Endothelial cell of umbilical vein (primary cell): ENCODE measurements around the gene ETF1. TPM values are rescaled to one million over a fixed set of nuclear protein-coding genes. Genes with fewer than 3 reads are reported as not detected.

Experiments used
- BruUV-seq: library from RNA; stranded (reverse); fragments of 400-500 nt; replicated peaks from 2 replicates; lab custom pipeline; 2021; lab: Mats Ljungman, UMichigan
- CTCF ChIA-PET: fragments of 300-600, 350-600 bp; sonication (Branson Sonifier 250); formaldehyde crosslinking; loops from one replicate; lab custom pipeline; 2021; ENCODE audit warnings: antibody characterized with exemption, inconsistent platforms; lab: Charles Lee
- POLR2A ChIA-PET: fragments of 300-600, 350-600 bp; sonication (Branson Sonifier 250); formaldehyde crosslinking; loops from one replicate; lab custom pipeline; 2021; ENCODE audit warnings: antibody characterized with exemption, inconsistent platforms; lab: Charles Lee
- DNase-seq: peaks from one replicate; pipeline ENCODE4 v3.0.0-alpha.2; 2011; ENCODE audit warnings: low read depth, low spot score
- FAIRE-seq: peaks from 2 replicates; lab custom pipeline; 2011; peaks lifted over from hg19 to GRCh38; lab: Jason Lieb, UNC
- H2AFZ ChIP-seq: 2 replicates; pipeline ENCODE4 v1.6.0; 2012; ENCODE audit warnings: low read depth, low read length, control low read depth, inconsistent platforms
- H3K27ac ChIP-seq: 2 replicates; pipeline ENCODE4 v1.5.1; 2011; ENCODE audit warnings: low read depth, mild to moderate bottlenecking, control low read depth, low read length, moderate library complexity; ENCODE audit not compliant: insufficient read depth
- H3K27me3 ChIP-seq, 2 experiments: 2 replicates each; pipeline versions ENCODE4 v1.6.0 to v1.6.1; 2011; ENCODE audit warnings: low read length in 2 of 2, mixed read lengths in 1 of 2; ENCODE audit not compliant: control insufficient read depth in 2 of 2, insufficient read depth in 2 of 2
- H3K36me3 ChIP-seq, 2 experiments: 2 replicates in 1 of 2; 3 replicates in 1 of 2; pipeline ENCODE4 v1.5.1; 2011; ENCODE audit warnings: low read length in 2 of 2, mild to moderate bottlenecking in 1 of 2, moderate library complexity in 1 of 2; ENCODE audit not compliant: control insufficient read depth in 2 of 2, insufficient read depth in 2 of 2; ENCODE audit errors: extremely low read depth in 1 of 2
- H3K4me1 ChIP-seq: 3 replicates; pipeline ENCODE4 v1.5.1; 2011; ENCODE audit warnings: mild to moderate bottlenecking, low read length; ENCODE audit not compliant: control insufficient read depth, insufficient read depth; ENCODE audit errors: extremely low read depth
- H3K4me2 ChIP-seq: 2 replicates; pipeline ENCODE4 v1.6.1; 2011; ENCODE audit warnings: low read length, control low read depth, mixed read lengths; ENCODE audit not compliant: insufficient read depth
- H3K4me3 ChIP-seq, 3 experiments: fragments of 200-600 bp in 1 of 3; sonication (generic), shearing (Covaris generic) in 1 of 3; replicated peaks in 1 of 3; 2 replicates each; pipeline ENCODE4 v1.5.1; 2011 to 2016; ENCODE audit warnings: control low read depth in 3 of 3, low read length in 3 of 3, mild to moderate bottlenecking in 2 of 3, inconsistent platforms in 1 of 3, low read depth in 1 of 3, moderate library complexity in 1 of 3; ENCODE audit not compliant: insufficient read depth in 1 of 3
- H3K79me2 ChIP-seq: 2 replicates; pipeline ENCODE4 v1.6.0; 2012; ENCODE audit warnings: low read length, inconsistent platforms; ENCODE audit not compliant: control insufficient read depth, insufficient read depth
- H3K9ac ChIP-seq: replicated peaks from 2 replicates; pipeline ENCODE3; 2011; ENCODE audit warnings: low read length, control low read depth; ENCODE audit not compliant: insufficient read depth; ENCODE audit errors: extremely low read depth
- H3K9me1 ChIP-seq: replicated peaks from 3 replicates; pipeline ENCODE4 v1.6.0; 2011; ENCODE audit warnings: mild to moderate bottlenecking, low read length; ENCODE audit not compliant: control insufficient read depth, insufficient read depth; ENCODE audit errors: extremely low read depth
- H3K9me3 ChIP-seq: replicated peaks from 2 replicates; pipeline ENCODE4 v1.5.1; 2012; ENCODE audit warnings: low read length, inconsistent platforms; ENCODE audit not compliant: control insufficient read depth, insufficient read depth
- H4K20me1 ChIP-seq: replicated peaks from 2 replicates; pipeline ENCODE3; 2011; ENCODE audit warnings: mild to moderate bottlenecking, low read length; ENCODE audit not compliant: control insufficient read depth, insufficient read depth; ENCODE audit errors: extremely low read depth
- CTCF ChIP-seq, 2 donors: IDR thresholded peaks; 1 replicate in 1 of 2; 2 replicates in 1 of 2; pipeline ENCODE4 v1.5.1; 2011; ENCODE audit warnings: low read length in 2 of 2, mild to moderate bottlenecking in 2 of 2, moderate library complexity in 2 of 2, control low read depth in 1 of 2, inconsistent platforms in 1 of 2, low read depth in 1 of 2; ENCODE audit not compliant: insufficient read depth in 1 of 2; ENCODE audit errors: extremely low read depth in 1 of 2
- EZH2 ChIP-seq: IDR thresholded peaks from 2 replicates; pipeline ENCODE4 v1.6.1; 2012; ENCODE audit warnings: borderline replicate concordance, low read depth, mild to moderate bottlenecking, moderate library complexity, low read length, inconsistent platforms; ENCODE audit not compliant: severe bottlenecking
- FOS ChIP-seq: IDR thresholded peaks from 2 replicates; pipeline ENCODE4 v1.6.1; 2011; ENCODE audit warnings: mild to moderate bottlenecking, low read length, moderate library complexity, borderline replicate concordance; ENCODE audit not compliant: insufficient read depth
- GATA2 ChIP-seq: IDR thresholded peaks from 2 replicates; pipeline ENCODE4 v1.7.0; 2011; ENCODE audit warnings: low read depth, mild to moderate bottlenecking, moderate library complexity, mixed read lengths, low read length; ENCODE audit not compliant: insufficient read length, insufficient read depth
- JUN ChIP-seq: IDR thresholded peaks from 2 replicates; pipeline ENCODE4 v1.6.1; 2011; ENCODE audit warnings: borderline replicate concordance, low read depth; ENCODE audit not compliant: insufficient read length, insufficient read depth
- MAX ChIP-seq: IDR thresholded peaks from 2 replicates; pipeline ENCODE4 v1.6.1; 2011; ENCODE audit not compliant: insufficient read depth, insufficient read length
- MYC ChIP-seq: IDR thresholded peaks from one replicate; pipeline ENCODE4 v1.6.1; 2011; ENCODE audit warnings: mild to moderate bottlenecking, low read depth, low read length
- POLR2A ChIP-seq: IDR thresholded peaks from 2 replicates; pipeline ENCODE4 v1.6.1; 2012; ENCODE audit warnings: low read depth, mild to moderate bottlenecking, control low read depth, low read length
- POLR2AphosphoS5 ChIP-seq: IDR thresholded peaks from 2 replicates; pipeline ENCODE4 v1.6.1; 2012; ENCODE audit warnings: low read depth, mild to moderate bottlenecking, control low read depth, low read length, moderate library complexity; ENCODE audit not compliant: insufficient read depth
- dilution Hi-C: fragments of 300-500 bp; cut with MboI; formaldehyde crosslinking; loops from one replicate; pipeline ENCODE4 v1.15.0; 2019; ENCODE audit warnings: low sequenced_read_pairs; ENCODE audit not compliant: extremely low pct_ligation_motif_present
- intact Hi-C: fragments of 100-400 bp; cut with micrococcal nuclease; formaldehyde crosslinking; loops from one replicate; pipeline ENCODE4 v1.10.0; 2022
- polyA plus RNA-seq, 4 experiments: library from polyadenylated mRNA; depleted of rRNA in 3 of 4; stranded (reverse) in 3 of 4; unstranded in 1 of 4; fragments of >200 nt; gene quantifications; 2 replicates each; pipeline versions ENCODE4 v1.2.1 to v1.2.3, GENCODE V29; 2011 to 2012; ENCODE audit warnings: missing spikeins in 1 of 4
- total RNA-seq: library from RNA; stranded (reverse); gene quantifications from 2 replicates; pipeline ENCODE4 v1.2.3, GENCODE V29; 2021

ETF1 gene
- total and polyA plus RNA-seq, 2 donors (not counting 3 experiments of a cell fraction or from before 2014, with no cell fraction given) = 32.9 to 114 TPM

- no peaks in the 10 kb centered on the region for H3K9me3 ChIP-seq
- BruUV-seq = TSS peak; percentile 89
- TF ChIP-seq POLR2A (no peak), POLR2AphosphoS5 (no peak), CTCF (IDR thresholded peaks at IDR 0.05; ENCODE audit: extremely low read depth in 1 of 2, insufficient read depth in 1 of 2, low read depth in 1 of 2, low read length in 2 of 2) (no peak), MYC (no peak), FOS (no peak), JUN (no peak), GATA2 (no peak), MAX (no peak), EZH2 (no peak)
- DNase-seq (no peak), FAIRE-seq (peak; percentile 12)
- H4K20me1 ChIP-seq = peaks cover 8% of the 10 kb centered on the region
- ChIA-PET CTCF (interaction anchor here (0.6 to 2.5 kb wide), 7 partner anchors 10 to 105 kb away, joined by 3 to 7 read pairs (median 3); partner anchors contain the start of gene REEP2), POLR2A (interaction anchor here (0.7 to 1.6 kb wide), 4 partner anchors 11 to 751 kb away, joined by 3 to 5 read pairs (median 4); no protein-coding TSS in a partner anchor)
- no peaks in the 10 kb centered on the region for H3K27me3 ChIP-seq
- H3K27ac ChIP-seq = peak overlapping the region; percentile 100
- peaks cover 0 to 8% of the 10 kb centered on the region in 2 experiments for H3K36me3 ChIP-seq
- peak overlapping the region; percentile 100 for H3K9ac ChIP-seq
- H3K4me2 ChIP-seq = peak overlapping the region; percentile 97
- H3K4me1 ChIP-seq = peaks cover 33% of the 10 kb centered on the region
- intact Hi-C loops (loop anchor here (1.0 kb wide), 2 partner anchors 32 to 78 kb away; partner anchors contain the start of genes EGR1 and HSPA9), dilution Hi-C loops (no loop called here)
- peak overlapping the region; percentile 92 for H2AFZ ChIP-seq
- H3K79me2 ChIP-seq = peaks cover 87% of the 10 kb centered on the region
- peak overlapping the region; percentile 79 to 92 (median 82) for H3K4me3 ChIP-seq
- no peaks in the 10 kb centered on the region for H3K9me1 ChIP-seq
Measured at GRCh38 chr5:138543730-138544104, 681 bp upstream of the ETF1 start.
